GM12878 (cell line): ENCODE measurements around the gene KCTD16. TPM values are rescaled to one million over a fixed set of nuclear protein-coding genes. Genes with fewer than 3 reads are reported as not detected.

Experiments used
- ATAC-seq: fragments of 200-7000 bp; cut with Tn5 transposase; 3 replicates; pipeline ENCODE4 v1.9.1; 2020; ENCODE audit warnings: mild to moderate bottlenecking, moderate library complexity
- BruUV-seq: library from RNA; stranded (reverse); fragments of 400-500 nt; replicated peaks from 2 replicates; lab custom pipeline; 2021; lab: Mats Ljungman, UMichigan
- CTCF ChIA-PET: fragments of 300-600 bp; sonication (Branson Sonifier 250); formaldehyde crosslinking; extraction: SDS; loops from one replicate; lab custom pipeline; 2021; ENCODE audit warnings: inconsistent platforms; lab: Yijun Ruan, JAX
- POLR2A ChIA-PET: fragments of 350-600 bp; formaldehyde crosslinking; extraction: SDS; loops from one replicate; lab custom pipeline; 2021; ENCODE audit warnings: inconsistent platforms; lab: Charles Lee
- RAD21 ChIA-PET: fragments of 300-600 bp; sonication (Branson Sonifier 250); formaldehyde crosslinking; loops from one replicate; lab custom pipeline; 2023; ENCODE audit warnings: antibody characterized with exemption; ENCODE audit not compliant: unreplicated experiment; lab: Charles Lee
- SMC1A ChIA-PET: fragments of 300-600 bp; sonication (Branson Sonifier 250); formaldehyde crosslinking; loops from one replicate; lab custom pipeline; 2023; ENCODE audit not compliant: unreplicated experiment, uncharacterized antibody; lab: Charles Lee
- DNase-seq: peaks from one replicate; pipeline ENCODE4 v3.0.0-alpha.2; 2011; ENCODE audit warnings: low read depth, low spot score
- FAIRE-seq: peaks from 3 replicates; lab custom pipeline; 2011; peaks lifted over from hg19 to GRCh38; lab: Jason Lieb, UNC
- H2AFZ ChIP-seq: 2 replicates; pipeline ENCODE4 v1.6.0; 2011; ENCODE audit warnings: low read depth, low read length, control low read depth; ENCODE audit not compliant: control insufficient read depth
- H3K27ac ChIP-seq: 2 replicates; pipeline ENCODE4 v1.5.1; 2011; ENCODE audit warnings: control low read depth; ENCODE audit not compliant: control insufficient read depth, insufficient read depth
- H3K27me3 ChIP-seq, 2 experiments: replicated peaks in 1 of 2; 2 replicates each; pipeline versions ENCODE4 v1.6.0 to v1.6.1; 2011; ENCODE audit warnings: low read length in 1 of 2; ENCODE audit not compliant: control insufficient read depth in 2 of 2, insufficient read depth in 2 of 2
- H3K36me3 ChIP-seq, 2 experiments: 2 replicates each; pipeline ENCODE4 v1.5.1; 2011; ENCODE audit warnings: low read length in 1 of 2; ENCODE audit not compliant: control insufficient read depth in 2 of 2, insufficient read depth in 2 of 2
- H3K4me1 ChIP-seq: 2 replicates; pipeline ENCODE4 v1.6.1; 2011; ENCODE audit warnings: mild to moderate bottlenecking, low read length, moderate library complexity, mixed read lengths; ENCODE audit not compliant: control insufficient read depth, insufficient read depth
- H3K4me2 ChIP-seq: 2 replicates; pipeline ENCODE4 v1.6.0; 2011; ENCODE audit warnings: control low read depth; ENCODE audit not compliant: control insufficient read depth, insufficient read depth
- H3K4me3 ChIP-seq: fragments of 200-600 bp; sonication (generic); 2 replicates; pipeline ENCODE4 v1.5.1; 2016
- H3K79me2 ChIP-seq: 2 replicates; pipeline ENCODE4 v1.6.0; 2011; ENCODE audit warnings: low read length; ENCODE audit not compliant: control insufficient read depth, insufficient read depth
- H3K9ac ChIP-seq: 2 replicates; pipeline ENCODE4 v1.8.0; 2011; ENCODE audit warnings: low read length, control low read depth, mixed read lengths; ENCODE audit not compliant: control insufficient read depth, insufficient read depth
- H3K9me3 ChIP-seq: replicated peaks from 3 replicates; pipeline ENCODE4 v1.5.1; 2011; ENCODE audit warnings: mild to moderate bottlenecking, low read length; ENCODE audit not compliant: control insufficient read depth, insufficient read depth
- H4K20me1 ChIP-seq: 2 replicates; pipeline ENCODE4 v1.6.0; 2011; ENCODE audit not compliant: control insufficient read depth, insufficient read depth
- CBFB ChIP-seq: IDR thresholded peaks from 2 replicates; pipeline ENCODE4 v1.6.1; 2016; ENCODE audit warnings: antibody characterized with exemption, low read depth
- CBX5 ChIP-seq: sonication (generic); IDR thresholded peaks from 2 replicates; pipeline ENCODE4 v1.6.1; 2016; ENCODE audit warnings: low read depth, moderate library complexity, mild to moderate bottlenecking, inconsistent platforms
- DPF2 ChIP-seq: fragments of 450-650 bp; IDR thresholded peaks from 2 replicates; pipeline ENCODE4 v1.6.1; 2017; ENCODE audit warnings: mild to moderate bottlenecking
- FOXK2 ChIP-seq: fragments of 450-650 bp; IDR thresholded peaks from 2 replicates; pipeline ENCODE4 v1.6.1; 2017; ENCODE audit warnings: mild to moderate bottlenecking, moderate library complexity
- JUND ChIP-seq: IDR thresholded peaks from 2 replicates; pipeline ENCODE4 v1.6.1; 2012; ENCODE audit warnings: low read depth, mild to moderate bottlenecking, low read length, improper control_type of control experiment, moderate library complexity
- MYB ChIP-seq: fragments of 150-350 bp; IDR thresholded peaks from 2 replicates; pipeline ENCODE4 v1.6.1; 2014; ENCODE audit warnings: mild to moderate bottlenecking, low read depth, low read length, borderline replicate concordance
- RAD21 ChIP-seq: IDR thresholded peaks from 2 replicates; pipeline ENCODE4 v1.6.1; 2011; ENCODE audit warnings: mild to moderate bottlenecking, low read depth, low read length, moderate library complexity; ENCODE audit not compliant: insufficient read depth
- RBBP5 ChIP-seq: fragments of 200-600 bp; sonication (generic); conservative IDR thresholded peaks from 2 replicates; pipeline ENCODE4 v1.6.1; 2016
- TARDBP ChIP-seq: IDR thresholded peaks from 2 replicates; pipeline ENCODE4 v1.6.1; 2016; ENCODE audit warnings: borderline replicate concordance
- YBX1 ChIP-seq: fragments of 450-650 bp; IDR thresholded peaks from 2 replicates; pipeline ENCODE4 v1.6.1; 2016; ENCODE audit warnings: antibody characterized with exemption
- ZBED1 ChIP-seq: IDR thresholded peaks from 2 replicates; pipeline ENCODE4 v1.6.1; 2016; ENCODE audit warnings: borderline replicate concordance
- WGBS: methylation state at CpG from one replicate; pipeline ENCODE4 v1.1.6; 2016; ENCODE audit warnings: low lambda C conversion rate; ENCODE audit not compliant: insufficient replicate concordance, insufficient coverage; ENCODE audit errors: missing lambda C conversion rate; 5-methylcytosine and 5-hydroxymethylcytosine counted together
- in situ Hi-C: fragments of 300-500 bp; cut with MboI; formaldehyde crosslinking; loops from 9 replicates; pipeline ENCODE4 v1.14.3; 2018; ENCODE audit warnings: mixed read lengths
- intact Hi-C: fragments of 100-400 bp; cut with micrococcal nuclease; formaldehyde crosslinking; loops from one replicate; pipeline ENCODE4 v1.14.2; 2022; ENCODE audit not compliant: unreplicated experiment
- polyA plus RNA-seq, 11 experiments: library from polyadenylated mRNA; depleted of rRNA in 4 of 11; unstranded in 6 of 11; stranded (reverse) in 5 of 11; fragments of >200 nt; fragmentation: Nextera tagmentation in 4 of 11; fragmentation: Illumina TruSeq in 1 of 11; extraction: Ambion mirVana in 4 of 11; extraction: Trizol in 1 of 11; gene quantifications; 1 replicate in 1 of 11; 2 replicates in 10 of 11; pipeline versions ENCODE4 v1.2.1 to v1.2.3, GENCODE V29; 2011 to 2016; ENCODE audit warnings: inconsistent platforms in 2 of 11, missing spikeins in 2 of 11, low read depth in 1 of 11
- total RNA-seq, 4 experiments: library from RNA; depleted of rRNA in 3 of 4; stranded (reverse); fragments of >200 nt in 3 of 4; fragmentation: Illumina TruSeq in 1 of 4; extraction: Trizol in 1 of 4; gene quantifications; 2 replicates each; pipeline versions ENCODE4 v1.2.1 to v1.2.3, GENCODE V29; 2013 to 2021
- TF ChIP-seq, protein P1 (sequence below): IDR thresholded peaks from 2 replicates; pipeline ENCODE4 v1.6.1; 2012; ENCODE audit warnings: low read depth, low read length, improper control_type of control experiment
- TF ChIP-seq, protein P2 (sequence below): fragments of 450-650 bp; IDR thresholded peaks from 2 replicates; pipeline ENCODE4 v1.6.1; 2017; ENCODE audit warnings: mild to moderate bottlenecking, moderate library complexity
- TF ChIP-seq, protein P3 (sequence below): fragments of 450-650 bp; formaldehyde crosslinking; IDR thresholded peaks from 2 replicates; pipeline ENCODE4 v1.4.0; 2020; ENCODE audit warnings: mild to moderate bottlenecking, moderate library complexity
- TF ChIP-seq, protein P4 (sequence below): fragments of 450-650 bp; IDR thresholded peaks from 2 replicates; pipeline ENCODE4 v1.6.1; 2017; ENCODE audit warnings: low read depth, mild to moderate bottlenecking, moderate library complexity

Gene KCTD16
- total and polyA plus RNA-seq, 10 of the 15 experiments (the other 5 are each of a cell fraction or from before 2014, with no cell fraction given), result 0.03 to 0.10 (median 0.06) TPM; not detected in 3

DNA sequence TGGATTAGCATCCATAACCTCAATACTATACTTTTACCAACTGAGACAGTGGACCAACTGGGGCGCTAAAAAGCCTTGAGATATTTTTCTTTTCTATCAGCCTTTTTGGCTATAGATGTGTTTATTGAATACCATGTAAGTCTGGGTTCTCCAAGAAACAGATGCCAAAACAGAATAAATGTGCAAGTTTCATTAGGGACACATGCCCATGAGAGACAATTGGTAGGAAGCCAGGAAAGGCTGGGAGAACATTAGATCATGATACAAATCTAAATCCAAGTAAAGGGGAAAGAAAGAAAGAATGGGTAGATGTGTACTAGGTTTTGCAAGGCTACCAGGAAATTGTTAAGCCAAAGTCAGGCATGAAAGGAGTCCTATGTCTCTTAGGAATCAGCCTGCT is 152.5 kb downstream of the KCTD16 start (continued):
- TF ChIP-seq, protein P1, sequence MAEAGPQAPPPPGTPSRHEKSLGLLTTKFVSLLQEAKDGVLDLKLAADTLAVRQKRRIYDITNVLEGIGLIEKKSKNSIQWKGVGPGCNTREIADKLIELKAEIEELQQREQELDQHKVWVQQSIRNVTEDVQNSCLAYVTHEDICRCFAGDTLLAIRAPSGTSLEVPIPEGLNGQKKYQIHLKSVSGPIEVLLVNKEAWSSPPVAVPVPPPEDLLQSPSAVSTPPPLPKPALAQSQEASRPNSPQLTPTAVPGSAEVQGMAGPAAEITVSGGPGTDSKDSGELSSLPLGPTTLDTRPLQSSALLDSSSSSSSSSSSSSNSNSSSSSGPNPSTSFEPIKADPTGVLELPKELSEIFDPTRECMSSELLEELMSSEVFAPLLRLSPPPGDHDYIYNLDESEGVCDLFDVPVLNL, result no peak
- TF ChIP-seq TARDBP, result no peak
- no peak for TF ChIP-seq RAD21
- no peak for TF ChIP-seq CBX5

DNA sequence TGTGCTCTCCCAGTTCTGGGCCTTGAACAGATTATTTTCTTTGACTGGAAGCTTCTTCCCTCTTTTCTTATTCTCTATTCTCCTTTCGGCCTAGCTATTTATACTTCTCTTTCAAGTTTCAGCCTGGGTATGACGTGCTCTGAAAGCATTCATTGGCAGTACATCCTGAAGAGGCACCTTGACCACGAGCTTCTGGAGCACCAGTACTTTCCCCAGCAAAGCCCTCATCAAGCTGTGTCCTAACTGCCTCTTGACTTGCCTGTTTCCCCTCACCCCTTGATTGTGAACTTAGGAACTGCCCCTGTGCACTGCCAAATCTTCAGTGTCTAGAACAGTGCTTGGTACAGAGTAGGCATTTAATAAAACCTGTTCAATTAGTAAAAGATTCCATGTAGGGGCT is 154.9 kb downstream of the KCTD16 start:
- in situ Hi-C loops, result no loop called here
- DNase-seq, result no peak
- ATAC-seq, result no peak
- TF ChIP-seq FOXK2, result no peak
- TF ChIP-seq CBFB, result no peak
- no peak for TF ChIP-seq JUND
- TF ChIP-seq, protein P2, sequence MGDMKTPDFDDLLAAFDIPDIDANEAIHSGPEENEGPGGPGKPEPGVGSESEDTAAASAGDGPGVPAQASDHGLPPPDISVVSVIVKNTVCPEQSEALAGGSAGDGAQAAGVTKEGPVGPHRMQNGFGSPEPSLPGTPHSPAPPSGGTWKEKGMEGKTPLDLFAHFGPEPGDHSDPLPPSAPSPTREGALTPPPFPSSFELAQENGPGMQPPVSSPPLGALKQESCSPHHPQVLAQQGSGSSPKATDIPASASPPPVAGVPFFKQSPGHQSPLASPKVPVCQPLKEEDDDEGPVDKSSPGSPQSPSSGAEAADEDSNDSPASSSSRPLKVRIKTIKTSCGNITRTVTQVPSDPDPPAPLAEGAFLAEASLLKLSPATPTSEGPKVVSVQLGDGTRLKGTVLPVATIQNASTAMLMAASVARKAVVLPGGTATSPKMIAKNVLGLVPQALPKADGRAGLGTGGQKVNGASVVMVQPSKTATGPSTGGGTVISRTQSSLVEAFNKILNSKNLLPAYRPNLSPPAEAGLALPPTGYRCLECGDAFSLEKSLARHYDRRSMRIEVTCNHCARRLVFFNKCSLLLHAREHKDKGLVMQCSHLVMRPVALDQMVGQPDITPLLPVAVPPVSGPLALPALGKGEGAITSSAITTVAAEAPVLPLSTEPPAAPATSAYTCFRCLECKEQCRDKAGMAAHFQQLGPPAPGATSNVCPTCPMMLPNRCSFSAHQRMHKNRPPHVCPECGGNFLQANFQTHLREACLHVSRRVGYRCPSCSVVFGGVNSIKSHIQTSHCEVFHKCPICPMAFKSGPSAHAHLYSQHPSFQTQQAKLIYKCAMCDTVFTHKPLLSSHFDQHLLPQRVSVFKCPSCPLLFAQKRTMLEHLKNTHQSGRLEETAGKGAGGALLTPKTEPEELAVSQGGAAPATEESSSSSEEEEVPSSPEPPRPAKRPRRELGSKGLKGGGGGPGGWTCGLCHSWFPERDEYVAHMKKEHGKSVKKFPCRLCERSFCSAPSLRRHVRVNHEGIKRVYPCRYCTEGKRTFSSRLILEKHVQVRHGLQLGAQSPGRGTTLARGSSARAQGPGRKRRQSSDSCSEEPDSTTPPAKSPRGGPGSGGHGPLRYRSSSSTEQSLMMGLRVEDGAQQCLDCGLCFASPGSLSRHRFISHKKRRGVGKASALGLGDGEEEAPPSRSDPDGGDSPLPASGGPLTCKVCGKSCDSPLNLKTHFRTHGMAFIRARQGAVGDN, result no peak
- no peak for TF ChIP-seq YBX1
- TF ChIP-seq, protein P3, sequence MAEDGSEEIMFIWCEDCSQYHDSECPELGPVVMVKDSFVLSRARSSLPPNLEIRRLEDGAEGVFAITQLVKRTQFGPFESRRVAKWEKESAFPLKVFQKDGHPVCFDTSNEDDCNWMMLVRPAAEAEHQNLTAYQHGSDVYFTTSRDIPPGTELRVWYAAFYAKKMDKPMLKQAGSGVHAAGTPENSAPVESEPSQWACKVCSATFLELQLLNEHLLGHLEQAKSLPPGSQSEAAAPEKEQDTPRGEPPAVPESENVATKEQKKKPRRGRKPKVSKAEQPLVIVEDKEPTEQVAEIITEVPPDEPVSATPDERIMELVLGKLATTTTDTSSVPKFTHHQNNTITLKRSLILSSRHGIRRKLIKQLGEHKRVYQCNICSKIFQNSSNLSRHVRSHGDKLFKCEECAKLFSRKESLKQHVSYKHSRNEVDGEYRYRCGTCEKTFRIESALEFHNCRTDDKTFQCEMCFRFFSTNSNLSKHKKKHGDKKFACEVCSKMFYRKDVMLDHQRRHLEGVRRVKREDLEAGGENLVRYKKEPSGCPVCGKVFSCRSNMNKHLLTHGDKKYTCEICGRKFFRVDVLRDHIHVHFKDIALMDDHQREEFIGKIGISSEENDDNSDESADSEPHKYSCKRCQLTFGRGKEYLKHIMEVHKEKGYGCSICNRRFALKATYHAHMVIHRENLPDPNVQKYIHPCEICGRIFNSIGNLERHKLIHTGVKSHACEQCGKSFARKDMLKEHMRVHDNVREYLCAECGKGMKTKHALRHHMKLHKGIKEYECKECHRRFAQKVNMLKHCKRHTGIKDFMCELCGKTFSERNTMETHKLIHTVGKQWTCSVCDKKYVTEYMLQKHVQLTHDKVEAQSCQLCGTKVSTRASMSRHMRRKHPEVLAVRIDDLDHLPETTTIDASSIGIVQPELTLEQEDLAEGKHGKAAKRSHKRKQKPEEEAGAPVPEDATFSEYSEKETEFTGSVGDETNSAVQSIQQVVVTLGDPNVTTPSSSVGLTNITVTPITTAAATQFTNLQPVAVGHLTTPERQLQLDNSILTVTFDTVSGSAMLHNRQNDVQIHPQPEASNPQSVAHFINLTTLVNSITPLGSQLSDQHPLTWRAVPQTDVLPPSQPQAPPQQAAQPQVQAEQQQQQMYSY (CRISPR knock-in tag), result no peak
- TF ChIP-seq DPF2, result no peak
- TF ChIP-seq, protein P4, sequence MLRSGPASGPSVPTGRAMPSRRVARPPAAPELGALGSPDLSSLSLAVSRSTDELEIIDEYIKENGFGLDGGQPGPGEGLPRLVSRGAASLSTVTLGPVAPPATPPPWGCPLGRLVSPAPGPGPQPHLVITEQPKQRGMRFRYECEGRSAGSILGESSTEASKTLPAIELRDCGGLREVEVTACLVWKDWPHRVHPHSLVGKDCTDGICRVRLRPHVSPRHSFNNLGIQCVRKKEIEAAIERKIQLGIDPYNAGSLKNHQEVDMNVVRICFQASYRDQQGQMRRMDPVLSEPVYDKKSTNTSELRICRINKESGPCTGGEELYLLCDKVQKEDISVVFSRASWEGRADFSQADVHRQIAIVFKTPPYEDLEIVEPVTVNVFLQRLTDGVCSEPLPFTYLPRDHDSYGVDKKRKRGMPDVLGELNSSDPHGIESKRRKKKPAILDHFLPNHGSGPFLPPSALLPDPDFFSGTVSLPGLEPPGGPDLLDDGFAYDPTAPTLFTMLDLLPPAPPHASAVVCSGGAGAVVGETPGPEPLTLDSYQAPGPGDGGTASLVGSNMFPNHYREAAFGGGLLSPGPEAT, result no peak
- TF ChIP-seq MYB, result no peak
- no peak for TF ChIP-seq RBBP5
- TF ChIP-seq ZBED1, result no peak

More for the DNA sequence above, 154.9 kb downstream of the KCTD16 start:
- 18% methylated on average over 3 of the region's 3 CpGs for WGBS
- no peak overlapping the region for H3K9ac ChIP-seq
- no peak overlapping the region for H3K27ac ChIP-seq
- H4K20me1 ChIP-seq, result no peaks in the 10 kb centered on the region
- ChIA-PET RAD21 (no interaction called here), POLR2A (no interaction called here), SMC1A (no interaction called here), CTCF (no interaction called here)
- no peak overlapping the region for H2AFZ ChIP-seq
- H3K27me3 ChIP-seq, result no peaks in the 10 kb centered on the region
- no peak for FAIRE-seq
- no peak overlapping the region for H3K4me2 ChIP-seq
- no peaks in the 10 kb centered on the region for H3K36me3 ChIP-seq
- no peak overlapping the region for H3K4me3 ChIP-seq
- no peaks in the 10 kb centered on the region for H3K79me2 ChIP-seq
- H3K9me3 ChIP-seq, result no peaks in the 10 kb centered on the region
- BruUV-seq, result no TSS peak
- H3K4me1 ChIP-seq, result no peaks in the 10 kb centered on the region
- intact Hi-C loops, result no loop called here
